Effector memory CD4-positive, alpha-beta T cell (primary cell): Measurements from ENCODE around the gene REXO5.
"Not testable (repeated sequence)": the region's sequence is repeated elsewhere in the genome, so short reads cannot be mapped to it uniquely, and the experiment has no call there.

Experiments used
- DNase-seq, 3 donors: peaks; one replicate each; pipeline ENCODE4 v3.0.0-alpha.2; 2020
- H3K27ac ChIP-seq: 2 replicates; pipeline ENCODE4 v1.7.0; 2013; ENCODE audit warnings: mild to moderate bottlenecking, low read length, moderate library complexity; ENCODE audit not compliant: insufficient read depth, poor library complexity, severe bottlenecking
- H3K27me3 ChIP-seq: replicated peaks from 2 replicates; pipeline ENCODE4 v1.7.0; 2013; ENCODE audit warnings: mild to moderate bottlenecking, low read length; ENCODE audit not compliant: insufficient read depth, control insufficient read depth, poor library complexity, severe bottlenecking
- H3K36me3 ChIP-seq: 2 replicates; pipeline ENCODE4 v1.7.0; 2013; ENCODE audit warnings: mild to moderate bottlenecking, low read length, moderate library complexity; ENCODE audit not compliant: control insufficient read depth, insufficient read depth
- H3K4me1 ChIP-seq: 2 replicates; pipeline ENCODE4 v1.7.0; 2013; ENCODE audit warnings: low read length, mild to moderate bottlenecking; ENCODE audit not compliant: control insufficient read depth, insufficient read depth, poor library complexity, severe bottlenecking
- H3K4me3 ChIP-seq: 2 replicates; pipeline ENCODE4 v1.7.0; 2013; ENCODE audit warnings: low read length, low read depth, mild to moderate bottlenecking; ENCODE audit not compliant: insufficient read depth, poor library complexity, severe bottlenecking
- H3K9me3 ChIP-seq: 2 replicates; pipeline ENCODE4 v1.7.0; 2013; ENCODE audit warnings: mild to moderate bottlenecking, low read length, moderate library complexity; ENCODE audit not compliant: control insufficient read depth

REXO5 gene

DNA sequence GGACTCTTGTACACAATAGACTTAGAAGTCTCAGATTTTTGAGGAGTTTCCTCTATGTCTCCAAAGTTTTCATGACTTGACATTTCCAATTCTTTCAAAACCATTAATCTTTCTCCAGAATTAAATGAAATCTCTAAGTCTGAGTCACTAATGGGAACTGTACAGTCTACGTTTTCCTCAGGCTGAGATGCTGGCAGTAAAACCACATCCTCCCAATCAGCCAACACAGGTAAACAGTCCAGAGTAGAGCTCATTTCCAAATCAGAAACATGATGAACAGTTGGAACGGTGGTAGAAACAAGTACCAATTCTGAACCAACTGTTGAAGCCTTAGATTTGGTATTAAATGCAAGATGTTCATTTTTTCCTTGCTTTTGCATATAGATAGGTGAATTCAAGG is 8.0 kb upstream of the REXO5 start:
- Histone ChIP-seq H3K27me3 (no peaks in the 10 kb centered on the region), H3K9me3 (no peaks in the 10 kb centered on the region), H3K4me1 (no peaks in the 10 kb centered on the region), H3K36me3 (no peaks in the 10 kb centered on the region), H3K27ac (no peak overlapping the region), H3K4me3 (no peak overlapping the region)
- DNase-seq, result no peak

DNA sequence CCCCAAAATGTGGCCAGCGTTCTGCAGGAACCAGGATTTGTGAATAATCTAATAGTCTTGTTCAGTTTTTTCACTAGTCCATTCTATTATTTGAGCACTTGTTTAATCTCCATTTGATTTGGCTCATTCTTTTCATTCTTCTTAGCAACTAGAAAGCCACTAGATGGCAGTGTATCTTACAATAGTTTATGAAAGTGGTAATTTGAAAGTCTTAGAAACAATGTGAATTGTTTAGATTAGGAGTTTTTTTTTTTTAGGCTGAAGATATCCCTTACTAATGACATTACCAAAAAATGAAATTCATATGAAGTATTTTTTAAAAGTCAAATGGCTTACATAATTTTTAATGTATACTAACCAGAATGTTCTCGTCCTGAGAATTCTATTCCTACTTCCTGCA is 6.7 kb upstream of the REXO5 start:
- H3K27ac ChIP-seq, result no peak overlapping the region
- H3K36me3 ChIP-seq, result no peaks in the 10 kb centered on the region
- H3K4me1 ChIP-seq, result no peaks in the 10 kb centered on the region
- H3K9me3 ChIP-seq, result no peaks in the 10 kb centered on the region
- no peak for DNase-seq
- no peaks in the 10 kb centered on the region for H3K27me3 ChIP-seq
- no peak overlapping the region for H3K4me3 ChIP-seq

DNA sequence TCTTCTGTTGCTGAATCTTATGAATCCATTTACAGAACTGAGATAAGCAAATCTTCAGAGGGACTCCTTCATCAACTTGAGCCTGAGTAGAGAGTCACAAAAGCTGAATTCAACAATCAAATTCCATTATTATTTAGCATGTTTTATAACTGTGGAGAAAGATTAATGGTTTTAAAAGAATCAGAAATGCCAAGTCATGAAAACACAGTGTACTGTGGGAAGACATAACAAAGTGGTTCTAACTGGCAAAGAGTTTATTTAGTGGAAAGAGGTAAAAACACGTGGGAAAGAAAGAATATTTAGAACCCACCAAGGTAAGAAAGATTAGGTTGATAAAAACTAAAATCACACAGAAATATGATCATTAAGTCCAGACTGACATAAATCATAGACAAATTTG is 5.0 kb upstream of the REXO5 start:
- DNase-seq, result no peak
- Histone ChIP-seq H3K4me3 (no peak overlapping the region), H3K27ac (no peak overlapping the region), H3K9me3 (no peaks in the 10 kb centered on the region), H3K27me3 (no peaks in the 10 kb centered on the region), H3K4me1 (no peaks in the 10 kb centered on the region), H3K36me3 (no peaks in the 10 kb centered on the region)

DNA sequence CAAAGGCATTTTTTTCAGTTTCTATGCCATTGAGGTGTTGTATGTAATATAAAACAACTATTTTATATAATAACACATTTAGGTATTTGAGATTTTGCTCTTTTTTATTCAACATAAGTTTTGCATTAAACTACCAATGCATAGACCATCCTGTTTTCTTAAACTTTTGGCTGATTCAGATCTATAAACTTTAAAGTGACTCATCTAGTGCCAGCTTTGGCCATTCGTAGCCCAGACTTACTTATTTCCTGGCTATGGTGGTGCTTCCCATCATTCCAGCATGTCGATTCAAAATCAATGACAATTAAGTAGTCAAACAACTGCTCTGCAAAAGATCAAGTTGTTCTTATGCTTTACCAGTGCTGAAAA is 3.2 kb upstream of the REXO5 start:
- Histone ChIP-seq H3K4me1 (no peaks in the 10 kb centered on the region), H3K4me3 (no peak overlapping the region)
- DNase-seq, result no peak

DNA sequence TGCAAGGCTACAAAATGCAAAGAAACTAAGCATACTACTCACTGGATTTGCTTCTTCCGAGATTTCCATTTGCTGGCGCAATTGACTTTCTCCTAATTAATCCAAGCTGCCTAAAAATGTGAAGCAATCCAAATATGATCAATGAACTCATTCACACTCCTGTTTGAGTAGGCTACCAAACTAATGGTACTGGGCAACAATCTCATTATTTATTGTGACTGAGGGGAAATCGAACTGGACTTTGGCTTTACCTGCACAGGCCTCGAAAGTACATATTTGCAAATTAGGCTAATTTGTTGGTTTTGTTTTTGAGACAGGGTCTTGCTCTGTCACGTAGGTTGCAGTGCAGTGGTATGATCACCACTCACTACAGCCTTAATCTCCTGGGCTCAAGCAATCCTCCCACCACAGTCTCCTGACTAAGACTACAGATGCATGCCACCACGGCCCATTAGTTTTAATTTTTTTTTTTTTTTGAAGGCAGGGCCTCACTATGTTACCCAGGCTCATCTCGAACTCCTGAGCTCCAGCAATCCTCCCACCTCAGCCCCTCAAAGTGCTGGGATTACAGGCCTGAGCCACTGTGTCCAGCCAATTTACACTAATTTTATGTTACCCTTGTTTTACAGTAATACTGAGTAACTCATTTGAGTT is 2.6 kb upstream of the REXO5 start:
- Histone ChIP-seq H3K4me3 (no peak overlapping the region), H3K9me3 (no peaks in the 10 kb centered on the region), H3K27ac (no peak overlapping the region), H3K27me3 (no peaks in the 10 kb centered on the region), H3K4me1 (no peaks in the 10 kb centered on the region), H3K36me3 (no peaks in the 10 kb centered on the region)
- no peak for DNase-seq

More for the DNA sequence above, 3.2 kb upstream of the REXO5 start:
- H3K9me3 ChIP-seq, result no peaks in the 10 kb centered on the region
- H3K27me3 ChIP-seq, result no peaks in the 10 kb centered on the region
- H3K36me3 ChIP-seq, result no peaks in the 10 kb centered on the region
- H3K27ac ChIP-seq, result no peak overlapping the region

DNA sequence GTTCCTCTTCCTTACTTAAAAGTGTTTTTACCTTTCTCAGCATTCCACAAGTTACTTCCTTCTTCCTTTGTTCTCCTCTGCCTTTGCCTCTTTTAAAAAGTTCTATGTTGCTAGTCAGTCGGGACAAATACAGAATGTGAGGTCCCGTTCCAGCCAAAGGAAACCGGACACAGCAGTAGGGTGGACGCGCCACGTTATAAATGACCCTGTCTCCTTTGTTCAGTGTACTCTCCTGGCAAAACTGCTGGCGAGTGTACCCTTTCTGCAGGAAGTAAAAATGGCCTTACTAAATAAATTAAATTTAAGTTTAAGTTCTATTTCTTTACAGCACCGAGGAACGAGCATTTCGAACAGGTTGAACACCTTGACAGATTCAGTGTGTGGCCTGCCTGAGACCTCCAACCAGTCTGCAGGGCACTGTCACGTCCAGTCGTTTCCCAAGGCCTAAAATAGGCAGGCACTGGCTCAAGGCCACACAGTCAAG is 601 bp upstream of the REXO5 start:
- not testable (repeated sequence) for H3K36me3 ChIP-seq, H3K9me3 ChIP-seq, H3K27me3 ChIP-seq, DNase-seq, H3K4me1 ChIP-seq
- peak overlapping the region; percentile 76 for H3K4me3 ChIP-seq
- peak overlapping the region; percentile 63 for H3K27ac ChIP-seq

DNA sequence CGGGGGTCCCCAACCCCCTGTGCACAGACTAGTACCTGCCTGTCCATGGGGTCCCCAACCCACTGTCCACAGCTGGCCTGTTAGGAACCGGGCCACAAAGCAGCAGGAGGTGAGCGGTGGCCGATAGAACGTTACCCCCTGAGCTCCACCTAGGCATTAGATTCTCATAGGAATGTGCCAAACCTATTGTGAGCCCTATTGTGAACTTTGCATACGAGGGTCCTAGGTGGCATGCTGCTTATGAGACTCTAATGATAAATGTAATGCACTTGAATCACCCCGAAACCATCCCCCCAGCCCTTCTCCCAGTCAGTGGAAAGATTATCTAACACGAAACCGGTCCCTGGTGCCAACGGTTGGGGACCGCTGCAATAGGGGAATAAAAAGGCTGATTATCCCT is 1.5 kb downstream of the REXO5 start:
- Histone ChIP-seq H3K9me3 (no peaks in the 10 kb centered on the region), H3K36me3 (no peaks in the 10 kb centered on the region), H3K27ac (no peak overlapping the region), H3K27me3 (no peaks in the 10 kb centered on the region), H3K4me3 (no peak overlapping the region), H3K4me1 (no peaks in the 10 kb centered on the region)
- no peak for DNase-seq

DNA sequence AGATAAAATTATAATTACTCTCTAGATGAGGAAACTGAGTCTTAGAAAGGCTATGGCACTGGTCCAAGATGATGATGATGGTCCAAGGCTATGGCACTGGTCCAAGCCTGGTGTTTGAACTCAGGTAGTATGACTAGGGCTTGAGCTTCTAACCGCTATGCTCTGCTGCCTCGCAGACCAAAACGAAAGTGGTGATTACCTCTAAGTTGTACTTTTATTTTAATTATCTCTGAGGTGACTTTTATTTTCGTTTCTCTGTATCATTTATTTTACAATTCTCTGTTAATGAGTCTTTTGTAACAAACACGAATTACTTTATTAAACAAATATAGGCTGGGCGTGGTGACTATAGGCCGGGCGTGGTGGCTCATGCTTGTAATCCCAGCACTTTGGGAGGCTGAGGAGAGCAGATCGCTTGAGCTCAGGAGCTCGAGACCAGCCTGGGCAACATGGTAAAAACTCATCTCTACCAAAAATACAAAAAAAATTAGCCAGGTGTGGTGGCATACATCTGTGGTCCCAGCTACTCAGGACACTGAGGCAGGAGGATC is 5.6 kb downstream of the REXO5 start:
- no peaks in the 10 kb centered on the region for H3K9me3 ChIP-seq
- H3K36me3 ChIP-seq, result no peaks in the 10 kb centered on the region
- no peak overlapping the region for H3K27ac ChIP-seq
- no peaks in the 10 kb centered on the region for H3K4me1 ChIP-seq
- H3K4me3 ChIP-seq, result no peak overlapping the region
- H3K27me3 ChIP-seq, result no peaks in the 10 kb centered on the region
- DNase-seq, result no peak

DNA sequence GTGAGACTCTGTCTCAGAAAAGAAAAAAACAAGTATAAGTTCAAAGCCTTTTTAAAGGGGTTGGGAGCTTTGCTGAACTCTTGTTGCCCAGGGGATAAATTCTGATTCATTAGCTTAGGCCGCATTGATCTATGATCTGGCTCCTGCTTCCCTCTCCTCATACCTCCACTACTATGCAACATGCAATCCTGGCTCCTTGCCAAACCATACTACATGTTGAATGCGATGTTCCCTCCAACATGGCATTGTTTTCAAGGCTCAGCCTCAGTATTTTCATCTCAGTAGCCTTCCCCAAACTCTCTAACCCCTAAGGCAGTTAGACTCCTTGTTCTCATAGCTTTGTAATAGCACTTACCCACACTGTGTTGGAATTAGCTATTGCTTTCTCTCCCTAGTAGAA is 6.2 kb downstream of the REXO5 start:
- no peak for DNase-seq
- H3K36me3 ChIP-seq, result no peaks in the 10 kb centered on the region
- H3K27me3 ChIP-seq, result no peaks in the 10 kb centered on the region
- no peaks in the 10 kb centered on the region for H3K4me1 ChIP-seq
- no peaks in the 10 kb centered on the region for H3K9me3 ChIP-seq
- no peak overlapping the region for H3K4me3 ChIP-seq
- H3K27ac ChIP-seq, result no peak overlapping the region

DNA sequence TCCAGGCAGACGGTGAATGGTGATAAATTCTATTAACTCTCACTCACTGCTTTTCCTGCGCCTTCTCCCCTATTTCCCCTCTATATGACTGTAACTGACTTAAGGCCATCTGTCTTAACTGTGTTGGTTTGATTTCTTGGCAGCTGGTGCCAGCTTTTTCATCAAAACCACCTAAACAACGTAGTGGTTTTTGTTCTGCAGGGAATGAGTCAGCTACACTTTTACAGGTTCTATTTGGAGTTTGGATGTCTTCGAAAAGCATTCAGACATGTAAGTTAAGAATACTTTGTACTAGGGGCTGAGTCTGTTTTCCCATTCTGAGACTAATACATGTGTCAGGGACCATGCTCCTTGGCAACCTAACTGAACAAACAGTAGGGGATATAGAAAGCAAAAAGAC is 8.5 kb downstream of the REXO5 start:
- no peak overlapping the region for H3K4me3 ChIP-seq

More for the DNA sequence above, 8.5 kb downstream of the REXO5 start:
- H3K4me1 ChIP-seq, result no peaks in the 10 kb centered on the region
- no peaks in the 10 kb centered on the region for H3K9me3 ChIP-seq
- no peak overlapping the region for H3K27ac ChIP-seq
- H3K27me3 ChIP-seq, result no peaks in the 10 kb centered on the region
- DNase-seq, result no peak
- H3K36me3 ChIP-seq, result no peaks in the 10 kb centered on the region
